GM10266 (cell line): ENCODE data around the gene CEP85L.

Experiments
- DNase-seq: peaks from one replicate; pipeline ENCODE4 v3.0.0; 2012; ENCODE audit errors: extremely low spot score
- TF ChIP-seq, protein P1 (sequence below): IDR thresholded peaks from 2 replicates; pipeline ENCODE4 v1.5.1; 2012; ENCODE audit warnings: mild to moderate bottlenecking, low read depth; ENCODE audit not compliant: control insufficient read depth, insufficient read depth; ENCODE audit errors: missing control alignments

CEP85L gene

DNA sequence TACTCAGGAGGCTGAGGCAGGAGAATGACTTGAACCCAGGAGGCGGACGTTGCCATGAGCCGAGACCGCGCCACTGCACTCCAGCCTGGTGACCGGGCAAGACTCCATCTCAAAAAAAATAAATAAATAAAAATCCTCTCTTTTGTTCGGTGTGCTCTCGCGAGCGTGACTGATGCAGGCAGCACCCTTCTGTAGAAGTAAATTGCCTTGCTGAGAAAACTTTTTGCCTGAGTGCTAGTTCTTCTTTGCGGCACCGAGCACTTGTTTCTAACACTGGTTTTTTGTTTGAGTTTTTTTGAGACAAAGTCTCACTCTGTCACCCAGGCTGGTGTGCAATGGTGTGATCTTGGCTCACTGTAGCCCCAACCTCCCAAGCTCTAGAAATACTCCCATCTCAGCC lies 72.8 kb downstream of the CEP85L start:
- TF ChIP-seq, protein P1, sequence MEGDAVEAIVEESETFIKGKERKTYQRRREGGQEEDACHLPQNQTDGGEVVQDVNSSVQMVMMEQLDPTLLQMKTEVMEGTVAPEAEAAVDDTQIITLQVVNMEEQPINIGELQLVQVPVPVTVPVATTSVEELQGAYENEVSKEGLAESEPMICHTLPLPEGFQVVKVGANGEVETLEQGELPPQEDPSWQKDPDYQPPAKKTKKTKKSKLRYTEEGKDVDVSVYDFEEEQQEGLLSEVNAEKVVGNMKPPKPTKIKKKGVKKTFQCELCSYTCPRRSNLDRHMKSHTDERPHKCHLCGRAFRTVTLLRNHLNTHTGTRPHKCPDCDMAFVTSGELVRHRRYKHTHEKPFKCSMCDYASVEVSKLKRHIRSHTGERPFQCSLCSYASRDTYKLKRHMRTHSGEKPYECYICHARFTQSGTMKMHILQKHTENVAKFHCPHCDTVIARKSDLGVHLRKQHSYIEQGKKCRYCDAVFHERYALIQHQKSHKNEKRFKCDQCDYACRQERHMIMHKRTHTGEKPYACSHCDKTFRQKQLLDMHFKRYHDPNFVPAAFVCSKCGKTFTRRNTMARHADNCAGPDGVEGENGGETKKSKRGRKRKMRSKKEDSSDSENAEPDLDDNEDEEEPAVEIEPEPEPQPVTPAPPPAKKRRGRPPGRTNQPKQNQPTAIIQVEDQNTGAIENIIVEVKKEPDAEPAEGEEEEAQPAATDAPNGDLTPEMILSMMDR, result no peak

DNA sequence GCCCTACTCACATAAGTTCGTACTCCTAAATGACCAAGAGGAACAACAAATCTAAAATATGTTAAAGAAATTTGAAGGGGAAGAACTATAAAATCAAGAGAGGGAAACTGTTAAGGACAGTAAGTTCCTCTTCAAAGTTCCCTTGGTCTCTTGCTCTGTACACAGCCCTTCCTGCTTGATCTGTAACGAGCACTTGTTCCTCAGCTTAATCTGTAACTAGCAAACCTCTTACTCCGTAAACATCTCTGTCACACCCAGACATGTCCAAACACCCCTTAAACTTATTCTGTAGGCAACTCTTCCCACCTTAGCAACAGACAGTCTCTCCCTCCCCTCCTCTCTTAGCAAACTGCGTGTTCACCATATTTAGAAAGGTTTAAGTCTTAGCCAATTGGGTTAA lies 73.4 kb downstream of the CEP85L start:
- TF ChIP-seq, protein P1, result no peak
- DNase-seq, result no peak

More for the DNA sequence above, 72.8 kb downstream of the CEP85L start:
- DNase-seq, result no peak

GRCh38 chr6:118574051-118574865 lies 77.1 kb downstream of the CEP85L start:
- no peak for DNase-seq
- TF ChIP-seq, protein P1, result no peak

DNA sequence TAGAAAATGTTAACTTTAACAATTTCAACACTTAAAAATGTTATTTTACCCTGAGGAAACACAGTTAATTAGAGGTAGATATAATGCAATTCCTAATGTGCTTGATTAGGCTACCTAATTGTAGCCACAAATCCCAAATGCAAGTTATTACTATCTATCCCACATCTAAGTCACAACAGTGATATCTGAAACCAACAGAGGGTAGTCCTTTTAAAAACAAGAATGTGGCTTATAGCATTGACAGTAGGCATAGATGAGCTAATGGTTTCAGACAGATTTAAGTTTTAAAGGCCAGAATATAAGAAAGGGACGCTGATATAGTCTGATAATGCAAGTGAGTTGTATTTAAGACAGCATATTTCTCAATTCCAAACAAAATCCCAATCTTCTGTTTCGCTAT lies 80.3 kb downstream of the CEP85L start:
- DNase-seq, result no peak
- TF ChIP-seq, protein P1, result no peak

- no peak for DNase-seq
- TF ChIP-seq, protein P1, result no peak
Observed at GRCh38 chr6:118569498-118569897, 81.9 kb downstream of the CEP85L start.

- TF ChIP-seq, protein P1, result no peak
Observed at GRCh38 chr6:118567974-118568373, 83.4 kb downstream of the CEP85L start.

DNA sequence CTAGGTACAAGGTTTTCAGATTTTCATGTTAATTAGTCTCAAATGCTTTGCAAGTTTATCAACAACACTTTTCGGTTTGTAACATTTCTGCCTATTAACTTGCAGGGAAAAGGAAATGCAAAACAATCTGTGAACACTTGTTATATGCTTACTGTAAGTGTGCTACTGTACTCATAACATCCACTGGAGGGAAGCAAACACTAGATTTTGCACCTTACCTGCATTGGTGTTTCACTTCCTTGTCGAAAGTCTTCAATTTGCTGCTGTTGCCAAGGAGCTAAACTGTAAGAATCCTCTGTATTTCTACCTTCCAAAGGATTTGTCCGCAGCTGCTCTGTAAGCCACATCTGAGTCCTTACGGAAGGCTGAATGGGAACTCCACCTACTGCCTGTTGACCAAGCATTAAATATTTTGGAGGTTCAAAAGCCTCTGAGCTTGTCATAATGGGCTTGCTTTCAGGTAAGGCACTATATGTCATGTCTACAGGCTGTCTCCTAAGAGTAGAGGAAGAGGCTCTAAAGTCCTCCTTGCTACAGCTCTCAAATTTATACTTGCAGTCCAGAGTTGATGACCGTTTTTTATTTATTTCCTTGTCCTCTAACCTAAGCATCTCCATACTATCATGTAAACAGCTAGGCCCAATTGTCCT lies 86.0 kb downstream of the CEP85L start:
- TF ChIP-seq, protein P1, result peak; percentile 74
- peak; percentile 48 for DNase-seq

More at GRCh38 chr6:118567974-118568373, 83.4 kb downstream of the CEP85L start:
- DNase-seq, result no peak
